ENCODE data around the gene FAM199X.

DNA sequence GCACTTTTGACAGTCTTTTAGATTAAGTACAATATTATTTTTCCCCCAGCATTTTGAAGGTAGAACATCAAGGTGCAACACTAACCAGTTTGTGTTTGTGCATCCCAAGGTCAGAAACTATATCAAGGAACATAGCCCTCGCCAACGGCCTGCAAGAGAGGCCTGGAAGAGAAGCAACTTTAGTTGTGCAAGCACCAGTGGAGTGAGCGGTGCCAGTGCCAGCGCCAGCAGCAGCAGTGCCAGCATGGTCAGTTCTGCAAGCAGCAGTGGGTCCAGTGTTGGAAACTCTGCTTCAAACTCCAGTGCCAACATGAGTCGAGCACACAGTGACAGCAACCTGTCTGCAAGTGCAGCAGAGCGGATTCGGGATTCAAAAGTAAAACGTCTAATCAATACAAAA, 21.7 kb downstream of the FAM199X start:
- no peak for TF ChIP-seq POLR2A (IDR thresholded peaks at IDR 0.05; ENCODE audit: low read length)
- no peak for TF ChIP-seq GATA1 (IDR thresholded peaks at IDR 0.05; ENCODE audit: low read depth, low read length)

Data from erythroblast (primary cell).